DOHH2 (cell line): Measurements from ENCODE around the gene OLFM1.

Experiments used
- H3F3A ChIP-seq: fragments of 200-600 bp; sonication (generic), shearing (Covaris generic); 2 replicates; pipeline ENCODE4 v1.6.0; 2016; ENCODE audit warnings: antibody characterized with exemption, mild to moderate bottlenecking; ENCODE audit not compliant: control insufficient read depth, insufficient read depth
- H3K27ac ChIP-seq: fragments of 200-600 bp; sonication (generic); 2 replicates; pipeline ENCODE4 v1.5.1; 2014; ENCODE audit warnings: low read depth, mild to moderate bottlenecking, low read length, moderate library complexity
- H3K27me3 ChIP-seq: fragments of 200-600 bp; sonication (generic); 2 replicates; pipeline ENCODE4 v1.6.1; 2014; ENCODE audit warnings: mild to moderate bottlenecking, low read length, mixed read lengths; ENCODE audit not compliant: control insufficient read depth
- H3K36me3 ChIP-seq: fragments of 200-600 bp; sonication (generic); 2 replicates; pipeline ENCODE4 v1.6.1; 2014; ENCODE audit warnings: mild to moderate bottlenecking, low read length, moderate library complexity, mixed read lengths; ENCODE audit not compliant: control insufficient read depth
- H3K4me1 ChIP-seq: fragments of 200-600 bp; sonication (generic); 2 replicates; pipeline ENCODE4 v1.6.1; 2014; ENCODE audit warnings: mild to moderate bottlenecking, low read length, mixed read lengths; ENCODE audit not compliant: control insufficient read depth
- H3K4me2 ChIP-seq: fragments of 200-600 bp; sonication (generic); 2 replicates; pipeline ENCODE4 v1.6.0; 2014; ENCODE audit warnings: mild to moderate bottlenecking, low read length, moderate library complexity
- H3K4me3 ChIP-seq: fragments of 200-600 bp; sonication (generic); 2 replicates; pipeline ENCODE4 v1.5.1; 2014; ENCODE audit warnings: mild to moderate bottlenecking, low read length, mixed read lengths
- H3K79me2 ChIP-seq: fragments of 200-600 bp; sonication (generic); 2 replicates; pipeline ENCODE4 v1.6.1; 2014; ENCODE audit warnings: mild to moderate bottlenecking, low read length, mixed read lengths; ENCODE audit not compliant: control insufficient read depth
- H3K9me2 ChIP-seq: fragments of 200-600 bp; sonication (generic); replicated peaks from 2 replicates; pipeline ENCODE4 v1.6.1; 2014; ENCODE audit warnings: mild to moderate bottlenecking, low read length, mixed read lengths; ENCODE audit not compliant: control insufficient read depth
- H3K9me3 ChIP-seq: fragments of 200-600 bp; sonication (generic); 2 replicates; pipeline ENCODE4 v1.6.1; 2014; ENCODE audit warnings: antibody characterized with exemption, low read length, mixed read lengths; ENCODE audit not compliant: control insufficient read depth, insufficient read depth
- H4K20me1 ChIP-seq: fragments of 200-600 bp; sonication (generic); 2 replicates; pipeline ENCODE4 v1.6.0; 2014; ENCODE audit warnings: low read depth, mild to moderate bottlenecking, antibody characterized with exemption, low read length, moderate library complexity; ENCODE audit not compliant: control insufficient read depth, insufficient read depth
- EZH2phosphoT487 ChIP-seq: fragments of 200-600 bp; sonication (generic); IDR thresholded peaks from 2 replicates; pipeline ENCODE4 v1.6.1; 2017; ENCODE audit warnings: borderline replicate concordance, mild to moderate bottlenecking, antibody characterized with exemption, low read length, moderate library complexity, mixed read lengths
- TF ChIP-seq, protein P1 (sequence below): fragments of 200-600 bp; sonication (generic); IDR thresholded peaks from one replicate; pipeline ENCODE4 v1.5.1; 2014; ENCODE audit warnings: antibody characterized with exemption, mild to moderate bottlenecking, low read depth, low read length; ENCODE audit not compliant: poor library complexity, severe bottlenecking

Gene OLFM1

DNA sequence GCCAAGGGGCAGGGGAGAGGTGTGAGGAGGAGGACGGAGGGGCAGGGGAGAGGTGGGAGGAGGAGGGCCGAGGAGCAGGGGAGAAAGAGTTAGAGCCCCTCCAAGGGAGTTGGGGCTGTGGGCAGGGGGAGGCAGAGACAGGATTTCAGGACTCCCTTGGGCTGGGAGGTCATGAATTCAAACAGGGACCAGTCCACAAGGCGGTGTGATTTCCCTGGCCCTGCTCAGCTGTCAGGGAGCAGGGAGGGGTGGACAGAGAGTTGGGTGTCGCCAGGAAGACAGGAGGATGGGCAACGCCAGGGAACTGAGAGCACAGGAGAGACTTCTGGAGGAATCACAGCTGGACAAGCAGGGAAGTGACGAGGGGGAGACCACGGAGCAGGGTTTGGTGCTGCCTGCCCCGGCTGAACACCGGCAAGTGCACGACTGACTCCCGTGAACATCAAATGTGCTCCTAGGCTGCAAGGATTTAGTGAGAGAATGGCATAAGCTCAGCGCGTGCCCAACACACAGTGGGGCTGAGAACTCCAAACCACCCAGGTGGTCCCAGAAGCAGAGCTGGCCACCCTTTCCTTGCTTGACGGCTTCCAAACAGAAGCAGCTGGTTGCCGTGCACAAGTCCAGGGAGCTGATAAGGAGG, 17.8 kb upstream of the OLFM1 start:
- no peaks in the 10 kb centered on the region for H3K4me1 ChIP-seq
- no peak for TF ChIP-seq EZH2phosphoT487
- TF ChIP-seq, protein P1, sequence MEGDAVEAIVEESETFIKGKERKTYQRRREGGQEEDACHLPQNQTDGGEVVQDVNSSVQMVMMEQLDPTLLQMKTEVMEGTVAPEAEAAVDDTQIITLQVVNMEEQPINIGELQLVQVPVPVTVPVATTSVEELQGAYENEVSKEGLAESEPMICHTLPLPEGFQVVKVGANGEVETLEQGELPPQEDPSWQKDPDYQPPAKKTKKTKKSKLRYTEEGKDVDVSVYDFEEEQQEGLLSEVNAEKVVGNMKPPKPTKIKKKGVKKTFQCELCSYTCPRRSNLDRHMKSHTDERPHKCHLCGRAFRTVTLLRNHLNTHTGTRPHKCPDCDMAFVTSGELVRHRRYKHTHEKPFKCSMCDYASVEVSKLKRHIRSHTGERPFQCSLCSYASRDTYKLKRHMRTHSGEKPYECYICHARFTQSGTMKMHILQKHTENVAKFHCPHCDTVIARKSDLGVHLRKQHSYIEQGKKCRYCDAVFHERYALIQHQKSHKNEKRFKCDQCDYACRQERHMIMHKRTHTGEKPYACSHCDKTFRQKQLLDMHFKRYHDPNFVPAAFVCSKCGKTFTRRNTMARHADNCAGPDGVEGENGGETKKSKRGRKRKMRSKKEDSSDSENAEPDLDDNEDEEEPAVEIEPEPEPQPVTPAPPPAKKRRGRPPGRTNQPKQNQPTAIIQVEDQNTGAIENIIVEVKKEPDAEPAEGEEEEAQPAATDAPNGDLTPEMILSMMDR: no peak
- H3K27me3 ChIP-seq: no peaks in the 10 kb centered on the region
- no peak overlapping the region for H3K4me2 ChIP-seq
- H3K9me3 ChIP-seq: peaks cover 3% of the 10 kb centered on the region; the same call in 1 of the 2 replicates
- H3K27ac ChIP-seq: no peak overlapping the region
- no peaks in the 10 kb centered on the region for H3K9me2 ChIP-seq
- H3K79me2 ChIP-seq: no peaks in the 10 kb centered on the region
- H3K4me3 ChIP-seq: no peak overlapping the region
- no peaks in the 10 kb centered on the region for H3K36me3 ChIP-seq
- H3F3A ChIP-seq: no peaks in the 10 kb centered on the region
- no peaks in the 10 kb centered on the region for H4K20me1 ChIP-seq

DNA sequence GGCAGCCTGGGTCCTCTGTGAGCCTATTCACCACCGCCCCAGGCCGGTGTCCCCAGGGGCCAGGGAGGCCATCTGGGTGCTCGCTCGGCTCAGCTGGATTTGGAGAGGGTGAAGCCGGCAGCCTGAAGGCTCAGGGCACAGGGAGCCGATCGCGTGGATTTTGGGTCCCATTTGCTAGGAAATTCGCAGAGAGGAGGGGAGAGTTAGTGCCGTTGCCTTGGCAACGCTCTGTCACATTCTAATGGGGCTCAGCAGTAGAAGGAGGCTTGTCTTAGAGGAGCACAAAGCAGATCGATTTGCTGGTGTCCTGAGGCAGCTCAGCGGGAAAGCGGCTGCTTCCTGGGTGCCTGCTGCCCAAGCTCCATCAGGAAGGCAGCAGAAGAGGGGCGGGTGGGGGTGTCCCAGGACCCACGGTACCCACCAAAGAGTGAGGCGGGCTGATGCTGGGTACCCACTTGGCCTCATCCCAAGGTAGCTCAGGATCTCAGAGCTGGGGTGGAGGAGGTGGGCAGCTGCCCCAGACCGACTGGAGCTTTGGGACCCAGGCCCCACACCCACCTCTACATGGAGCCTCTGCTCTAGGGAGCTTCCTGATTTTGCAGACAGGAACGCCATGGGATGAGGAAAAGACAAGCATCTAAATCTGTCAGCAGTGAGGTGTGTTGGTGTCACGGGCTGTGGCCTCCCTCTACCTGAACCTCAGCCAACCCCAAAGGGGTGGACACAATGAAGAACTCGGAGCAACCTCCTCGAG, 17.1 kb upstream of the OLFM1 start:
- no peaks in the 10 kb centered on the region for H3K9me3 ChIP-seq
- H3K9me2 ChIP-seq: no peaks in the 10 kb centered on the region
- no peak overlapping the region for H3K27ac ChIP-seq
- TF ChIP-seq EZH2phosphoT487: no peak
- TF ChIP-seq, protein P1: no peak
- H3K4me3 ChIP-seq: no peak overlapping the region
- H3K4me2 ChIP-seq: no peak overlapping the region
- no peaks in the 10 kb centered on the region for H3K36me3 ChIP-seq
- H3K4me1 ChIP-seq: no peaks in the 10 kb centered on the region
- H3K27me3 ChIP-seq: no peaks in the 10 kb centered on the region
- no peaks in the 10 kb centered on the region for H4K20me1 ChIP-seq
- no peaks in the 10 kb centered on the region for H3K79me2 ChIP-seq
- no peaks in the 10 kb centered on the region for H3F3A ChIP-seq

DNA sequence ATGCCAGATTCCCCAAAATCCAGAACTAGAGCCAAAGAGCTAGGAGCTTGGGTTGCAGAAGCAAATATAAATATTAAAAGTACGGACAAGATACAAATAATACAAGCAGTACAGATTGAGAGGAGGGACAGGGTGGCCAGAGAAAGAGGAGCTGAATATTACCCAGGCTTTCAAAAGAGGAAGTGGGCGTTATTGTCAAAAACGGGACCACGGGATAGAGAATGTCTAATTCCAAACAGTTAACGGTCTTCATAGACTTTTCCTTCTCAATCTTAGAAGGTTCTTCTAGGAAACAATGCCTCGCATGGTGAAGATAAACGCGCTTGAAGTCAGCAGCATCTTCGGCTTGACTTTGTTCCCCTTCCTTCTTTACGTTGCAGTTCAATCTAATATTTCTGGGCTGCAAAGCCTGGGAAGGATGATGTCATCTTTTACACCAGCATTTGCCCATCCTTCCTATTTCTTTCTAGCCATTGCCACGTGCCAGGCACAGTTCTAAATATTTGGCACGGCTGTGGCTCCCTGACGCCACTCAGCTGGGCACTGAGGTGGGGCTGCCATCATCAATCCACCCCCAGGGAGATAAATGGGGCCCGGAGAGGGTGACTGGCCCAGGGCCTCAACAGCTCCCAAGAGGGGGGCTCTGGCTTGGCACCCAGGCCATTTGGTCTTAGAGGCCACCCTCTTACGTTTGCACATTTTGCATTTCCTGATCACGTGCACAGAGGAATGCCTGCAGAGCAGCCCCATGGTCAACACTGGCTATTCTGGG, 16.3 kb upstream of the OLFM1 start:
- Histone ChIP-seq H3K4me3 (no peak overlapping the region), H3F3A (no peaks in the 10 kb centered on the region), H3K27me3 (no peaks in the 10 kb centered on the region), H3K36me3 (no peaks in the 10 kb centered on the region), H3K79me2 (no peaks in the 10 kb centered on the region), H3K9me2 (no peaks in the 10 kb centered on the region), H4K20me1 (no peaks in the 10 kb centered on the region), H3K4me2 (no peak overlapping the region), H3K4me1 (no peaks in the 10 kb centered on the region), H3K9me3 (no peaks in the 10 kb centered on the region), H3K27ac (no peak overlapping the region)
- no peak for TF ChIP-seq EZH2phosphoT487
- TF ChIP-seq, protein P1: no peak
